OCI-LY3 (cell line): Measurements from ENCODE around the gene ZDHHC6.
"Not testable (repeated sequence)": the region's sequence is repeated elsewhere in the genome, so short reads cannot be mapped to it uniquely, and the experiment has no call there.

Experiments used
- H2AFZ ChIP-seq: fragments of 200-600, 300-600 bp; shearing (Covaris generic); 2 replicates; pipeline ENCODE4 v1.6.0; 2014; ENCODE audit warnings: antibody characterized with exemption, low read depth, low read length
- H3K27ac ChIP-seq: fragments of 200-600, 300-600 bp; sonication (generic); 2 replicates; pipeline ENCODE4 v1.5.1; 2014; ENCODE audit warnings: mild to moderate bottlenecking, low read length, moderate library complexity, mixed read lengths
- H3K27me3 ChIP-seq: fragments of 200-600, 300-600 bp; sonication (generic); 2 replicates; pipeline ENCODE4 v1.6.1; 2014; ENCODE audit warnings: low read depth, low read length, mixed read lengths
- H3K36me3 ChIP-seq: fragments of 200-600, 300-600 bp; sonication (generic); replicated peaks from 2 replicates; pipeline ENCODE3; 2014; ENCODE audit warnings: low read depth, low read length, mixed read lengths
- H3K4me1 ChIP-seq: fragments of 300-600, 200-600 bp; sonication (generic); 2 replicates; pipeline ENCODE4 v1.6.1; 2014; ENCODE audit warnings: low read length, mixed read lengths
- H3K4me2 ChIP-seq: fragments of 200-600, 300-600 bp; sonication (generic); 2 replicates; pipeline ENCODE4 v1.6.1; 2014; ENCODE audit warnings: low read length, mixed read lengths
- H3K4me3 ChIP-seq: fragments of 300-600, 200-600 bp; sonication (generic); 2 replicates; pipeline ENCODE4 v1.5.1; 2014; ENCODE audit warnings: antibody characterized with exemption, mild to moderate bottlenecking, low read length, moderate library complexity
- H3K79me2 ChIP-seq: fragments of 300-600, 200-600 bp; shearing (Covaris generic); 2 replicates; pipeline ENCODE4 v1.6.1; 2014; ENCODE audit warnings: mild to moderate bottlenecking, low read length, mixed read lengths
- H3K9ac ChIP-seq: fragments of 300-600, 200-600 bp; shearing (Covaris generic); 2 replicates; pipeline ENCODE4 v1.6.0; 2014; ENCODE audit warnings: mild to moderate bottlenecking, low read length, moderate library complexity
- H3K9me3 ChIP-seq: fragments of 200-600, 300-600 bp; shearing (Covaris generic); 2 replicates; pipeline ENCODE4 v1.6.1; 2014; ENCODE audit warnings: low read length, mixed read lengths; ENCODE audit not compliant: insufficient read depth
- H4K20me1 ChIP-seq: fragments of 200-600, 300-600 bp; sonication (generic); 2 replicates; pipeline ENCODE4 v1.6.1; 2016; ENCODE audit warnings: low read length, mixed read lengths; ENCODE audit not compliant: insufficient read depth
- CTCF ChIP-seq: fragments of 200-600, 300-600 bp; sonication (generic); IDR thresholded peaks from 2 replicates; pipeline ENCODE4 v1.5.1; 2014; ENCODE audit warnings: antibody characterized with exemption, low read length, low read depth
- EZH2phosphoT487 ChIP-seq: fragments of 200-600 bp; shearing (Covaris generic); IDR thresholded peaks from 2 replicates; pipeline ENCODE4 v1.6.1; 2018; ENCODE audit warnings: antibody characterized with exemption, mixed run types, low read depth

Gene ZDHHC6

DNA sequence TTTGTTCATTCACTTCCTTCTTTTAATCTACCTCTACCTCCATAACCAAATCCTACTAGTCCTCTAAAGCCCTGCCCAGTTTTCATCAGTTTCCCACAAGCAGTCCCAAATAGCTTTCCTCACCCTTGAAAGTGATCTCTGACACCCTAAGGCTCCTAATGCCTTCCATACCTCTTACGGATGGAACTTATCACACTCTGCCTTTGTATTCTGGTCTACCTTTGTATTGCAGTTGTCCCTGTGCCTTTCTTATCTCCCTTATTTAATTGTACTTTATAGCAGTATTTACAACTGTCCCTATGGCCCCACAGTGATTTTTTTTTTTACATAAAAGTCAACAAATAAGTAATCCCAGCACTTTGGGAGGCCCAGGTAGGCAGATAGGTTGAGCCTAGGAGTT lies 39.0 kb downstream of the ZDHHC6 start:
- Histone ChIP-seq H3K4me1 (no peaks in the 10 kb centered on the region), H3K9me3 (no peaks in the 10 kb centered on the region), H3K4me2 (no peak overlapping the region), H3K79me2 (no peaks in the 10 kb centered on the region), H3K9ac (no peak overlapping the region), H4K20me1 (no peaks in the 10 kb centered on the region), H3K27me3 (no peaks in the 10 kb centered on the region), H3K27ac (no peak overlapping the region), H3K4me3 (no peak overlapping the region), H2AFZ (no peak overlapping the region), H3K36me3 (peaks cover 16% of the 10 kb centered on the region)
- TF ChIP-seq CTCF (no peak), EZH2phosphoT487 (no peak)

GRCh38 chr10:112406806-112407205 lies 39.9 kb downstream of the ZDHHC6 start:
- not testable (repeated sequence) for H3K9ac ChIP-seq, H3K79me2 ChIP-seq, H3K27me3 ChIP-seq, H3K4me1 ChIP-seq, H3K4me3 ChIP-seq, H3K9me3 ChIP-seq, H3K4me2 ChIP-seq, H3K27ac ChIP-seq, H4K20me1 ChIP-seq, H2AFZ ChIP-seq
- H3K36me3 ChIP-seq = peaks cover 16% of the 10 kb centered on the region

- Histone ChIP-seq H3K4me2 (no peak overlapping the region), H2AFZ (no peak overlapping the region), H3K9ac (no peak overlapping the region), H4K20me1 (no peaks in the 10 kb centered on the region), H3K27me3 (no peaks in the 10 kb centered on the region), H3K4me1 (no peaks in the 10 kb centered on the region), H3K4me3 (no peak overlapping the region), H3K27ac (no peak overlapping the region), H3K79me2 (no peaks in the 10 kb centered on the region), H3K36me3 (peaks cover 18% of the 10 kb centered on the region), H3K9me3 (no peaks in the 10 kb centered on the region)
- TF ChIP-seq CTCF = no peak
- TF ChIP-seq EZH2phosphoT487 = no peak
These were observed 42.1 kb downstream of the ZDHHC6 start for GRCh38 chr10:112404617-112405016.

- Histone ChIP-seq H3K27me3 (no peaks in the 10 kb centered on the region), H3K27ac (no peak overlapping the region), H3K9ac (no peak overlapping the region), H3K4me1 (no peaks in the 10 kb centered on the region), H3K9me3 (no peaks in the 10 kb centered on the region), H3K36me3 (peaks cover 25% of the 10 kb centered on the region), H3K4me2 (no peak overlapping the region), H3K79me2 (no peaks in the 10 kb centered on the region), H4K20me1 (no peaks in the 10 kb centered on the region), H2AFZ (no peak overlapping the region), H3K4me3 (no peak overlapping the region)
- TF ChIP-seq EZH2phosphoT487 (no peak), CTCF (no peak)
These were observed 43.8 kb downstream of the ZDHHC6 start for GRCh38 chr10:112402917-112403316.

DNA sequence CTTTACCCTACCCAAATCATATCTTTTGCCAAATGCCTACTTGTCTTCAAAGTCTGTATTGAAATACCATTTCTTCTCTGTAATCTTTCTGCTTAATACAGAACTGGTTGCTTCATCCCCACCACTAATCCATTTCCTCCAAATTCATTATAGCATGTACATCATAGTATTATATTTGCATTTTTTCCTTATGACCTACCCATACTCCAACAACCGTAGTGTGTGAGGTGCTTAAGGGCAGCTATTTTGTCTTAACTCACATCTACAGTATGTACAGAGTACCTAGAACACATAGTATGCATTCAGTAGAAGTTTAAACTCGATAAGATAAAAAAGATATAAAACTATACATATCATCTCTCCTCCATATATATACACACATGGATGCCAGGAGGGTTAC lies 49.1 kb downstream of the ZDHHC6 start:
- TF ChIP-seq EZH2phosphoT487 (no peak), CTCF (no peak)
- H4K20me1 ChIP-seq = no peaks in the 10 kb centered on the region
- H3K27me3 ChIP-seq = no peaks in the 10 kb centered on the region
- H3K4me3 ChIP-seq = no peak overlapping the region
- no peaks in the 10 kb centered on the region for H3K4me1 ChIP-seq
- no peak overlapping the region for H2AFZ ChIP-seq
- no peaks in the 10 kb centered on the region for H3K9me3 ChIP-seq
- no peak overlapping the region for H3K9ac ChIP-seq
- no peak overlapping the region for H3K4me2 ChIP-seq
- H3K79me2 ChIP-seq = no peaks in the 10 kb centered on the region
- no peak overlapping the region for H3K27ac ChIP-seq
- H3K36me3 ChIP-seq = peaks cover 9% of the 10 kb centered on the region
